WTC11 (cell line): Measurements from ENCODE around the gene LAIR2. TPM values are rescaled to one million over a fixed set of nuclear protein-coding genes. Genes with fewer than 3 reads are reported as not detected.

Source experiments
- ATAC-seq: fragments of 200-7000 bp; cut with Tn5 transposase; 2 replicates; pipeline ENCODE4 v1.10.0; 2021; ENCODE audit warnings: mild to moderate bottlenecking, moderate library complexity
- Bru-seq: library from RNA; stranded (reverse); fragments of 400-500 nt; gene quantifications from one replicate; lab custom pipeline; 2021; lab: Mats Ljungman, UMichigan
- CTCF ChIA-PET: fragments of 300-600 bp; sonication (Branson Sonifier 250); formaldehyde crosslinking; loops from one replicate; lab custom pipeline; 2021; ENCODE audit warnings: antibody characterized with exemption; lab: Charles Lee
- POLR2A ChIA-PET: fragments of 350-600 bp; sonication (Branson Sonifier 250); formaldehyde crosslinking; loops from one replicate; lab custom pipeline; 2021; ENCODE audit warnings: antibody characterized with exemption; lab: Charles Lee
- DNase-seq: peaks from one replicate; pipeline ENCODE4 v3.0.0; 2021; ENCODE audit warnings: low spot score
- H3K27ac Mint-ChIP-seq: 2 replicates; pipeline ENCODE4 v1.8.0; 2021; ENCODE audit warnings: mixed read lengths
- H3K27me3 Mint-ChIP-seq: 2 replicates; pipeline ENCODE4 v1.8.0; 2021; ENCODE audit warnings: low read depth, mild to moderate bottlenecking, moderate library complexity, mixed read lengths
- H3K36me3 Mint-ChIP-seq: 2 replicates; pipeline ENCODE4 v1.8.0; 2021; ENCODE audit warnings: mixed read lengths
- H3K4me1 Mint-ChIP-seq: 2 replicates; pipeline ENCODE4 v1.8.0; 2022; ENCODE audit warnings: mixed read lengths
- H3K4me3 Mint-ChIP-seq: 2 replicates; pipeline ENCODE4 v1.8.0; 2021; ENCODE audit warnings: mild to moderate bottlenecking, moderate library complexity, mixed read lengths
- H3K9me3 Mint-ChIP-seq: 2 replicates; pipeline ENCODE4 v1.8.0; 2021; ENCODE audit warnings: mixed read lengths
- E2F4 ChIP-seq: sonication (generic); formaldehyde crosslinking; IDR thresholded peaks from 2 replicates; pipeline ENCODE4 v1.8.1; 2022; ENCODE audit warnings: low read depth, mild to moderate bottlenecking, moderate library complexity, missing genetic modification reagents, borderline replicate concordance
- HMGXB4 ChIP-seq: sonication (generic); formaldehyde crosslinking; IDR thresholded peaks from 2 replicates; pipeline ENCODE4 v1.8.1; 2023; ENCODE audit warnings: mild to moderate bottlenecking, moderate library complexity, missing genetic modification reagents
- MYBL2 ChIP-seq: sonication (generic); formaldehyde crosslinking; IDR thresholded peaks from 2 replicates; pipeline ENCODE4 v1.8.1; 2023; ENCODE audit warnings: mild to moderate bottlenecking, moderate library complexity, missing genetic modification reagents
- NFYB ChIP-seq: sonication (generic); formaldehyde crosslinking; conservative IDR thresholded peaks from 2 replicates; pipeline ENCODE4 v1.8.0; 2022; ENCODE audit warnings: low read depth, missing genetic modification reagents
- OVOL2 ChIP-seq: fragments of 250-450 bp; sonication (Bioruptor Pico); IDR thresholded peaks from 2 replicates; pipeline ENCODE4 v1.9.0; 2021; ENCODE audit warnings: mild to moderate bottlenecking, borderline replicate concordance
- PRRX2 ChIP-seq: fragments of 250-450 bp; sonication (Bioruptor Pico); IDR thresholded peaks from 2 replicates; pipeline ENCODE4 v1.8.0; 2021; ENCODE audit warnings: mild to moderate bottlenecking
- RELA ChIP-seq: sonication (generic); formaldehyde crosslinking; IDR thresholded peaks from 2 replicates; pipeline ENCODE4 v1.8.1; 2022; ENCODE audit warnings: missing genetic modification reagents, mild to moderate bottlenecking, borderline replicate concordance
- TEAD4 ChIP-seq: sonication (generic); formaldehyde crosslinking; IDR thresholded peaks from 2 replicates; pipeline ENCODE4 v1.8.0; 2022; ENCODE audit warnings: mild to moderate bottlenecking, missing genetic modification reagents
- ZNF232 ChIP-seq: sonication (generic); formaldehyde crosslinking; IDR thresholded peaks from 2 replicates; pipeline ENCODE4 v1.8.0; 2022; ENCODE audit warnings: mild to moderate bottlenecking, missing genetic modification reagents
- ZNF532 ChIP-seq: fragments of 250-450 bp; sonication (Bioruptor Pico); IDR thresholded peaks from 2 replicates; pipeline ENCODE4 v1.9.0; 2021; ENCODE audit warnings: mild to moderate bottlenecking, borderline replicate concordance
- long read RNA-seq, 3 experiments: library from RNA in 1 of 3; library from capped mRNA in 1 of 3; library from polyadenylated mRNA in 1 of 3; unstranded in 2 of 3; stranded (forward) in 1 of 3; transcript quantifications; one replicate each; pipeline ENCODE4 v2.0.0, GENCODE V29; 2021
- total RNA-seq: library from RNA; stranded (reverse); gene quantifications from 3 replicates; pipeline ENCODE4 v1.2.3, GENCODE V29; 2021
- TF ChIP-seq, protein P1 (sequence below): sonication (generic); formaldehyde crosslinking; IDR thresholded peaks from 2 replicates; pipeline ENCODE4 v1.8.0; 2022; ENCODE audit warnings: mild to moderate bottlenecking, missing genetic modification reagents
- TF ChIP-seq, protein P2 (sequence below): sonication (generic); formaldehyde crosslinking; IDR thresholded peaks from 2 replicates; pipeline ENCODE4 v1.8.0; 2022; ENCODE audit warnings: mild to moderate bottlenecking, missing genetic modification reagents
- TF ChIP-seq, protein P3 (sequence below): sonication (generic); formaldehyde crosslinking; IDR thresholded peaks from 2 replicates; pipeline ENCODE4 v1.8.1; 2022; ENCODE audit warnings: mild to moderate bottlenecking, moderate library complexity, missing genetic modification reagents

The LAIR2 gene
- total RNA-seq (not detected in 3 replicates), Bru-seq, nascent RNA (not detected)
- long read RNA-seq, experiment 1 = 0 reads
- long read RNA-seq, experiment 2 = 0 reads
- long read RNA-seq, experiment 3 = 0 reads

DNA sequence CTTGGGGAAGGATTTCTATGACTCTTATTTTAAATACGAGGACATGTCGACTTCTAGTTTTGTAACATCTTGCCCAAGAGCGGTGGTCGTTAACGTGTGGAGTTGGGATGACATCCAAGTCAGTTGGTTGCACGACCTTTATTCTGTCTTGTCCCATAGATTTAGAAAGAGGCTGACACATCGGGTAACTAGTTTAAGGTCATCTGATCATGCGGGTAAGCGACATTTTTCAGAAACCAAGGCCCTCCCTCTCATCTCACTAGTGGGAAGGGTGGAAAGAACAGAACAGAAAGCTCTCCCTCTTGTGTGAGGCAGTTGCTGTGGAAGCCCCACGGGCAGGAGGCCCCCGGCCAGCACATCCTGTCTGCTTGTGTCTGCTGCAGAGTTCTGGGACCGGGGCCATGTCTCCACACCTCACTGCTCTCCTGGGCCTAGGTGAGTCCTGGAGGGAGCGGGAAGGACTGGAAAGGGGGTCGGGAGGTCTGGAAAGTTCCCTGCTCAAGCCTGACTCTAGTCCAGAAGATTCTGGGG lies at the start of gene LAIR2:
Gene LAIR2, plus strand, starts transcription at position 314 of the 531 bp plus-strand sequence. Its CDS starts 88 bp downstream, at position 402.
- peaks cover 22% of the 10 kb centered on the region for H3K36me3 Mint-ChIP-seq
- DNase-seq (no peak), ATAC-seq (no peak)
- H3K27ac Mint-ChIP-seq = no peak within 1 kb of the TSS
- peaks cover 44% of the 10 kb centered on the region for H3K9me3 Mint-ChIP-seq
- POLR2A ChIA-PET = no interaction called here
- H3K27me3 Mint-ChIP-seq = peaks cover 12% of the 10 kb centered on the region
- no peak within 1 kb of the TSS for H3K4me3 Mint-ChIP-seq
- CTCF ChIA-PET = no interaction called here
- no peaks in the 10 kb centered on the region for H3K4me1 Mint-ChIP-seq
- no peak for TF ChIP-seq PRRX2
- TF ChIP-seq E2F4 (CRISPR knock-in tag) = no peak
- TF ChIP-seq, protein P1, sequence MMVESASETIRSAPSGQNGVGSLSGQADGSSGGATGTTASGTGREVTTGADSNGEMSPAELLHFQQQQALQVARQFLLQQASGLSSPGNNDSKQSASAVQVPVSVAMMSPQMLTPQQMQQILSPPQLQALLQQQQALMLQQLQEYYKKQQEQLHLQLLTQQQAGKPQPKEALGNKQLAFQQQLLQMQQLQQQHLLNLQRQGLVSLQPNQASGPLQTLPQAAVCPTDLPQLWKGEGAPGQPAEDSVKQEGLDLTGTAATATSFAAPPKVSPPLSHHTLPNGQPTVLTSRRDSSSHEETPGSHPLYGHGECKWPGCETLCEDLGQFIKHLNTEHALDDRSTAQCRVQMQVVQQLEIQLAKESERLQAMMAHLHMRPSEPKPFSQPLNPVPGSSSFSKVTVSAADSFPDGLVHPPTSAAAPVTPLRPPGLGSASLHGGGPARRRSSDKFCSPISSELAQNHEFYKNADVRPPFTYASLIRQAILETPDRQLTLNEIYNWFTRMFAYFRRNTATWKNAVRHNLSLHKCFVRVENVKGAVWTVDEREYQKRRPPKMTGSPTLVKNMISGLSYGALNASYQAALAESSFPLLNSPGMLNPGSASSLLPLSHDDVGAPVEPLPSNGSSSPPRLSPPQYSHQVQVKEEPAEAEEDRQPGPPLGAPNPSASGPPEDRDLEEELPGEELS (CRISPR knock-in tag) = no peak
- TF ChIP-seq TEAD4 (CRISPR knock-in tag) = no peak
- no peak for TF ChIP-seq NFYB (CRISPR knock-in tag)
- TF ChIP-seq HMGXB4 (CRISPR knock-in tag) = no peak
- no peak for TF ChIP-seq ZNF532
- TF ChIP-seq RELA (CRISPR knock-in tag) = no peak
- TF ChIP-seq MYBL2 (CRISPR knock-in tag) = no peak
- TF ChIP-seq OVOL2 (CRISPR knock-in tag) = no peak
- TF ChIP-seq, protein P2, sequence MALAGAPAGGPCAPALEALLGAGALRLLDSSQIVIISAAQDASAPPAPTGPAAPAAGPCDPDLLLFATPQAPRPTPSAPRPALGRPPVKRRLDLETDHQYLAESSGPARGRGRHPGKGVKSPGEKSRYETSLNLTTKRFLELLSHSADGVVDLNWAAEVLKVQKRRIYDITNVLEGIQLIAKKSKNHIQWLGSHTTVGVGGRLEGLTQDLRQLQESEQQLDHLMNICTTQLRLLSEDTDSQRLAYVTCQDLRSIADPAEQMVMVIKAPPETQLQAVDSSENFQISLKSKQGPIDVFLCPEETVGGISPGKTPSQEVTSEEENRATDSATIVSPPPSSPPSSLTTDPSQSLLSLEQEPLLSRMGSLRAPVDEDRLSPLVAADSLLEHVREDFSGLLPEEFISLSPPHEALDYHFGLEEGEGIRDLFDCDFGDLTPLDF = no peak
- no peak for TF ChIP-seq ZNF232 (CRISPR knock-in tag)
- TF ChIP-seq, protein P3, sequence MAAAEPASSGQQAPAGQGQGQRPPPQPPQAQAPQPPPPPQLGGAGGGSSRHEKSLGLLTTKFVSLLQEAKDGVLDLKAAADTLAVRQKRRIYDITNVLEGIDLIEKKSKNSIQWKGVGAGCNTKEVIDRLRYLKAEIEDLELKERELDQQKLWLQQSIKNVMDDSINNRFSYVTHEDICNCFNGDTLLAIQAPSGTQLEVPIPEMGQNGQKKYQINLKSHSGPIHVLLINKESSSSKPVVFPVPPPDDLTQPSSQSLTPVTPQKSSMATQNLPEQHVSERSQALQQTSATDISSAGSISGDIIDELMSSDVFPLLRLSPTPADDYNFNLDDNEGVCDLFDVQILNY (CRISPR knock-in tag) = no peak
